WTC11 (cell line): ENCODE data around the gene LHFPL2. TPM values are rescaled to one million over a fixed set of nuclear protein-coding genes. Genes with fewer than 3 reads are reported as not detected.

Experiments used
- ATAC-seq: fragments of 200-7000 bp; cut with Tn5 transposase; 2 replicates; pipeline ENCODE4 v1.10.0; 2021; ENCODE audit warnings: mild to moderate bottlenecking, moderate library complexity
- CTCF ChIA-PET: fragments of 300-600 bp; sonication (Branson Sonifier 250); formaldehyde crosslinking; loops from one replicate; lab custom pipeline; 2021; ENCODE audit warnings: antibody characterized with exemption; lab: Charles Lee
- POLR2A ChIA-PET: fragments of 350-600 bp; sonication (Branson Sonifier 250); formaldehyde crosslinking; loops from one replicate; lab custom pipeline; 2021; ENCODE audit warnings: antibody characterized with exemption; lab: Charles Lee
- DNase-seq: peaks from one replicate; pipeline ENCODE4 v3.0.0; 2021; ENCODE audit warnings: low spot score
- H3K27ac Mint-ChIP-seq: 2 replicates; pipeline ENCODE4 v1.8.0; 2021; ENCODE audit warnings: mixed read lengths
- H3K27me3 Mint-ChIP-seq: 2 replicates; pipeline ENCODE4 v1.8.0; 2021; ENCODE audit warnings: low read depth, mild to moderate bottlenecking, moderate library complexity, mixed read lengths
- H3K36me3 Mint-ChIP-seq: 2 replicates; pipeline ENCODE4 v1.8.0; 2021; ENCODE audit warnings: mixed read lengths
- H3K4me1 Mint-ChIP-seq: 2 replicates; pipeline ENCODE4 v1.8.0; 2022; ENCODE audit warnings: mixed read lengths
- H3K4me3 Mint-ChIP-seq: 2 replicates; pipeline ENCODE4 v1.8.0; 2021; ENCODE audit warnings: mild to moderate bottlenecking, moderate library complexity, mixed read lengths
- H3K9me3 Mint-ChIP-seq: 2 replicates; pipeline ENCODE4 v1.8.0; 2021; ENCODE audit warnings: mixed read lengths
- ARID4B ChIP-seq: sonication (generic); formaldehyde crosslinking; IDR thresholded peaks from 2 replicates; pipeline ENCODE4 v1.8.0; 2023; ENCODE audit warnings: missing genetic modification reagents, mild to moderate bottlenecking, borderline replicate concordance
- ATF3 ChIP-seq: sonication (generic); formaldehyde crosslinking; conservative IDR thresholded peaks from 2 replicates; pipeline ENCODE4 v1.8.1; 2022; ENCODE audit warnings: mild to moderate bottlenecking, missing genetic modification reagents
- ATF6 ChIP-seq: sonication (generic); formaldehyde crosslinking; IDR thresholded peaks from 2 replicates; pipeline ENCODE4 v1.8.1; 2023; ENCODE audit warnings: mild to moderate bottlenecking, missing genetic modification reagents
- CBFB ChIP-seq: sonication (generic); formaldehyde crosslinking; IDR thresholded peaks from 2 replicates; pipeline ENCODE4 v1.8.1; 2022; ENCODE audit warnings: mild to moderate bottlenecking, low read depth, missing genetic modification reagents
- ELF4 ChIP-seq: sonication (generic); formaldehyde crosslinking; IDR thresholded peaks from 2 replicates; pipeline ENCODE4 v1.8.1; 2022; ENCODE audit warnings: low read depth, mild to moderate bottlenecking, moderate library complexity, missing genetic modification reagents
- GRHL2 ChIP-seq: fragments of 250-450 bp; sonication (Bioruptor Pico); IDR thresholded peaks from 2 replicates; pipeline ENCODE4 v1.8.0; 2022; ENCODE audit warnings: mild to moderate bottlenecking, moderate library complexity; ENCODE audit not compliant: insufficient replicate concordance, severe bottlenecking
- HMGA2 ChIP-seq: fragments of 250-450 bp; sonication (Bioruptor Pico); IDR thresholded peaks from 2 replicates; pipeline ENCODE4 v1.4.0; 2021; ENCODE audit warnings: mild to moderate bottlenecking, moderate library complexity
- NR3C1 ChIP-seq: sonication (generic); formaldehyde crosslinking; conservative IDR thresholded peaks from 2 replicates; pipeline ENCODE4 v1.8.1; 2023; ENCODE audit warnings: low read depth, mild to moderate bottlenecking, missing genetic modification reagents
- TCF7 ChIP-seq: sonication (generic); formaldehyde crosslinking; IDR thresholded peaks from 2 replicates; pipeline ENCODE4 v1.8.0; 2022; ENCODE audit warnings: mild to moderate bottlenecking, low read depth, missing genetic modification reagents, moderate library complexity
- TEAD1 ChIP-seq: sonication (generic); formaldehyde crosslinking; IDR thresholded peaks from 2 replicates; pipeline ENCODE4 v1.8.0; 2022; ENCODE audit warnings: mild to moderate bottlenecking, missing genetic modification reagents
- TEAD4 ChIP-seq: sonication (generic); formaldehyde crosslinking; IDR thresholded peaks from 2 replicates; pipeline ENCODE4 v1.8.0; 2022; ENCODE audit warnings: mild to moderate bottlenecking, missing genetic modification reagents
- ZNF138 ChIP-seq: sonication (generic); formaldehyde crosslinking; conservative IDR thresholded peaks from 2 replicates; pipeline ENCODE4 v1.8.1; 2022; ENCODE audit warnings: mild to moderate bottlenecking, moderate library complexity, missing genetic modification reagents
- ZNF317 ChIP-seq: sonication (generic); formaldehyde crosslinking; IDR thresholded peaks from 2 replicates; pipeline ENCODE4 v1.8.1; 2023; ENCODE audit warnings: low read depth, mild to moderate bottlenecking, moderate library complexity, missing genetic modification reagents, borderline replicate concordance
- ZNF425 ChIP-seq: fragments of 250-450 bp; sonication (Bioruptor Pico); conservative IDR thresholded peaks from 2 replicates; pipeline ENCODE4 v1.9.0; 2021; ENCODE audit warnings: mild to moderate bottlenecking
- total RNA-seq: library from RNA; stranded (reverse); gene quantifications from 3 replicates; pipeline ENCODE4 v1.2.3, GENCODE V29; 2021

LHFPL2 gene
- total RNA-seq, 1 experiment from 2014 or later: 40.6 TPM

- H3K27ac Mint-ChIP-seq: no peak overlapping the region
- no peak overlapping the region for H3K4me3 Mint-ChIP-seq
Measured at GRCh38 chr5:78606241-78606640, 42.3 kb downstream of the LHFPL2 start.

GRCh38 chr5:78605611-78606010, 43.0 kb downstream of the LHFPL2 start:
- CTCF ChIA-PET: no interaction called here
- no peak for TF ChIP-seq ZNF138 (CRISPR knock-in tag)
- TF ChIP-seq ARID4B (CRISPR knock-in tag): no peak
- no peak for TF ChIP-seq GRHL2 (CRISPR knock-in tag)
- TF ChIP-seq TEAD1: no peak
- no peak for TF ChIP-seq NR3C1 (CRISPR knock-in tag)
- no peak for TF ChIP-seq HMGA2
- TF ChIP-seq TCF7: no peak
- ATAC-seq (no peak), DNase-seq (no peak)
- Mint-ChIP-seq H3K4me1 (peaks cover 22% of the 10 kb centered on the region), H3K27me3 (no peaks in the 10 kb centered on the region), H3K36me3 (peaks cover 17% of the 10 kb centered on the region), H3K4me3 (no peak overlapping the region), H3K9me3 (no peaks in the 10 kb centered on the region), H3K27ac (no peak overlapping the region)
- POLR2A ChIA-PET: no interaction called here

More at GRCh38 chr5:78606241-78606640, 42.3 kb downstream of the LHFPL2 start:
- DNase-seq: no peak
- Mint-ChIP-seq H3K9me3 (no peaks in the 10 kb centered on the region), H3K4me1 (peaks cover 22% of the 10 kb centered on the region)
- ChIA-PET CTCF (no interaction called here), POLR2A (no interaction called here)
- TF ChIP-seq ZNF425 (CRISPR knock-in tag) (no peak), TCF7 (no peak), ZNF317 (no peak), ELF4 (CRISPR knock-in tag) (no peak), ATF6 (CRISPR knock-in tag) (no peak), TEAD4 (no peak), CBFB (no peak)
- TF ChIP-seq, all 79 proteins: peak for 0
- no peak for ATAC-seq
- H3K27me3 Mint-ChIP-seq: no peaks in the 10 kb centered on the region
- peaks cover 17% of the 10 kb centered on the region for H3K36me3 Mint-ChIP-seq

GRCh38 chr5:78604689-78605285, 43.8 kb downstream of the LHFPL2 start:
- H3K27me3 Mint-ChIP-seq: no peaks in the 10 kb centered on the region
- H3K4me3 Mint-ChIP-seq: no peak overlapping the region
- no peak for TF ChIP-seq ATF3 (CRISPR knock-in tag)
- peaks cover 19% of the 10 kb centered on the region for H3K4me1 Mint-ChIP-seq
- ChIA-PET CTCF (no interaction called here), POLR2A (no interaction called here)
- peaks cover 17% of the 10 kb centered on the region for H3K36me3 Mint-ChIP-seq
- no peaks in the 10 kb centered on the region for H3K9me3 Mint-ChIP-seq
- ATAC-seq (no peak), DNase-seq (no peak)
- H3K27ac Mint-ChIP-seq: no peak overlapping the region
